22Rv1 (cell line): ENCODE results near the gene WHRN.

Experiments
- ZFX ChIP-seq: fragments of 450-650 bp; IDR thresholded peaks from 2 replicates; pipeline ENCODE4 v1.6.1; 2017; ENCODE audit warnings: antibody characterized with exemption, borderline replicate concordance
- TF ChIP-seq, protein P1 (sequence below): fragments of 450-650 bp; IDR thresholded peaks from 2 replicates; pipeline ENCODE4 v1.5.1; 2017; ENCODE audit warnings: mild to moderate bottlenecking

DNA sequence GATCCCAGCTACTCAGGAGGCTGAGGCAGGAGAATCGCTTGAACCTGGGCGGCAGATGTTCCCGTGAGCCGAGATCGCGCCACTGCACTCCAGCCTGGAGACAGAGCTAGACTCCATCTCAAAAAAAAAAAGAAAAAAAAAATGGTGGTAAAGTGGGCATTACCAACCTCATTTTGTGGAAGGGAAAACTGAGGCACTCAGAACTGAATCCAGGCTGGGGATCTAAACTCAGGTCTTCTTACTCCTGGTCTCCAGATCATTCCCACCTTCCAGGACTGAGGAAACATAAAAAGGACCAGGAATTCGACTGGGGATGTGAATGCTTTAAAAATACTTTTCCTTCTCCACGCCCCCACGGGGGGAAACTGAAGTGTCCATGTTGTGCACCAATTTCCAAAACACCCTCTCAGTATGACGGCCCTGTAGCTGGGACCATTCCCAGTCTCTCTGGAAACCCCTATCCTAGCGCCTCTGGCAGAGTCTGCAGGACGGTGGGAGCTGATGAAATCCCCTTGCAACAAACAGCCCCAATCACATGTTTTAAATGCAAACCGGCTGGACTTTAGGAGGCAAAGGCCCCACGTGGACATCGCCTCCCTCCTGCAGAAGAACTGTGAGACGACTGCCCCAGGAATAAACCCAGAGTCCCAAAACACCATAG lies 108.6 kb downstream of the WHRN start:
- TF ChIP-seq, protein P1, sequence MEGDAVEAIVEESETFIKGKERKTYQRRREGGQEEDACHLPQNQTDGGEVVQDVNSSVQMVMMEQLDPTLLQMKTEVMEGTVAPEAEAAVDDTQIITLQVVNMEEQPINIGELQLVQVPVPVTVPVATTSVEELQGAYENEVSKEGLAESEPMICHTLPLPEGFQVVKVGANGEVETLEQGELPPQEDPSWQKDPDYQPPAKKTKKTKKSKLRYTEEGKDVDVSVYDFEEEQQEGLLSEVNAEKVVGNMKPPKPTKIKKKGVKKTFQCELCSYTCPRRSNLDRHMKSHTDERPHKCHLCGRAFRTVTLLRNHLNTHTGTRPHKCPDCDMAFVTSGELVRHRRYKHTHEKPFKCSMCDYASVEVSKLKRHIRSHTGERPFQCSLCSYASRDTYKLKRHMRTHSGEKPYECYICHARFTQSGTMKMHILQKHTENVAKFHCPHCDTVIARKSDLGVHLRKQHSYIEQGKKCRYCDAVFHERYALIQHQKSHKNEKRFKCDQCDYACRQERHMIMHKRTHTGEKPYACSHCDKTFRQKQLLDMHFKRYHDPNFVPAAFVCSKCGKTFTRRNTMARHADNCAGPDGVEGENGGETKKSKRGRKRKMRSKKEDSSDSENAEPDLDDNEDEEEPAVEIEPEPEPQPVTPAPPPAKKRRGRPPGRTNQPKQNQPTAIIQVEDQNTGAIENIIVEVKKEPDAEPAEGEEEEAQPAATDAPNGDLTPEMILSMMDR = no peak
- TF ChIP-seq ZFX = no peak
